Heart left ventricle (tissue), 16 donors: Measurements from ENCODE around the gene PTPRD. TPM values are rescaled to one million over a fixed set of nuclear protein-coding genes. Genes with fewer than 3 reads are reported as not detected.

ENCODE experiments used
- ATAC-seq, 4 donors: fragments of 200-7000 bp; cut with Tn5 transposase; one replicate each; pipeline ENCODE4 v1.9.1; 2020 to 2022; ENCODE audit warnings: moderate library complexity in 4 of 4, mild to moderate bottlenecking in 3 of 4, moderate number of reproducible peaks in 1 of 4
- DNase-seq, 5 donors: peaks; one replicate each; pipeline ENCODE4 v3.0.0-alpha.2; 2020
- H3K27ac ChIP-seq, 12 donors: fragments of 200-600 bp; sonication (generic) in 4 of 12; one replicate each; pipeline versions ENCODE4 v1.5.0 to v1.8.0; 2016 to 2022; ENCODE audit warnings: mild to moderate bottlenecking in 2 of 12
- H3K27me3 ChIP-seq, 9 donors: fragments of 200-600 bp; sonication (generic) in 2 of 9; one replicate each; pipeline versions ENCODE4 v1.5.1 to v1.8.0; 2016 to 2022; ENCODE audit warnings: mild to moderate bottlenecking in 3 of 9
- H3K36me3 ChIP-seq, 9 donors: fragments of 200-600 bp; sonication (generic) in 2 of 9; one replicate each; pipeline versions ENCODE4 v1.5.0 to v1.8.0; 2018 to 2022; ENCODE audit warnings: mild to moderate bottlenecking in 2 of 9
- H3K4me1 ChIP-seq, 12 donors: fragments of 200-600 bp; sonication (generic) in 4 of 12; one replicate each; pipeline versions ENCODE4 v1.5.0 to v1.8.0; 2016 to 2022; ENCODE audit warnings: mild to moderate bottlenecking in 3 of 12
- H3K4me3 ChIP-seq, 12 donors: fragments of 200-600 bp; sonication (generic) in 4 of 12; one replicate each; pipeline versions ENCODE4 v1.5.0 to v1.8.0; 2017 to 2022; ENCODE audit warnings: mild to moderate bottlenecking in 9 of 12, moderate library complexity in 4 of 12
- H3K9me3 ChIP-seq, 12 donors: fragments of 200-600 bp; sonication (generic) in 4 of 12; one replicate each; pipeline versions ENCODE4 v1.5.0 to v1.8.0; 2016 to 2022; ENCODE audit warnings: mild to moderate bottlenecking in 1 of 12
- POLR2A ChIP-seq, 2 donors: fragments of 450-650 bp; IDR thresholded peaks; one replicate each; pipeline ENCODE4 v1.6.1; 2017; ENCODE audit warnings: antibody characterized with exemption in 2 of 2, mild to moderate bottlenecking in 2 of 2, moderate library complexity in 2 of 2
- WGBS, 4 donors: extraction: QIAGEN DNeasy Blood & Tissue Kit in 2 of 4; methylation state at CpG; one replicate each; pipeline versions ENCODE4 v1.1.5 to v1.1.7; 2013 to 2018; 5-methylcytosine and 5-hydroxymethylcytosine counted together
- intact Hi-C, 10 donors: fragments of 100-400 bp; cut with DNase I; formaldehyde crosslinking; loops; one replicate each; pipeline versions ENCODE4 v1.11.1 to v1.14.2; 2022
- polyA plus RNA-seq, 2 donors: library from polyadenylated mRNA; stranded (reverse); fragments of 200-250 nt; gene quantifications; one replicate each; pipeline ENCODE4 v1.2.3, GENCODE V29; 2013
- total RNA-seq, 9 donors: library from RNA; depleted of rRNA in 2 of 9; stranded (reverse); fragments of >200 nt in 2 of 9; fragmentation: NEBNext Ultra II Directional in 3 of 9; extraction: Animal tissue kit (Norgen Biotek cat#: 25700) in 3 of 9; gene quantifications; one replicate each; pipeline versions ENCODE4 v1.1.0 to v1.2.4, GENCODE V29; 2016 to 2023
- TF ChIP-seq, protein P1 (sequence below), 12 donors: fragments of 200-600 bp; sonication (generic) in 4 of 12; IDR thresholded peaks; one replicate each; pipeline versions ENCODE4 v1.5.0 to v1.8.0; 2018 to 2022; ENCODE audit warnings: antibody characterized with exemption in 12 of 12, mild to moderate bottlenecking in 5 of 12
- donor health status: ischemic (EF 13 %, LVEDD 7.1; RV severe dilation, severe dysfunction).
- donor health status: healthy with polysubstance abuse.
- donor health status: DM: no; HTN: yes; CAD: no.
- donor health status: DM: no; HTN: no; CAD: no.
- donor health status: ischemic (EF 25% LVEDD 6.9; RV normal size, moderate dysfunction).
- donor health status: ischemic (EF 25% LVEDD 5.7; RV mildly dilated, moderate dysfunction).
- donor health status: healthy.
- donor health status: DM: yes; HTN: yes; CAD: no.
- donor health status: ischemic (EF 35%, LVEDD 5.7; RV mildly dilated, moderate dysfunction).
- donor health status: nonischemic (EF 11% LVEDD 7.7; RV severe dilation, severe dysfunction).
- donor health status: DM: yes; HTN: yes; CAD: no.
- donor health status: PGD.
- donor health status: ischemic (EF 29% LVEDD 5.4; RV normal size, mild dysfunction).
- donor health status: nonischemic (EF 23%, LVEDD 6.1; RV moderate dilation, normal function).

PTPRD gene
- total and polyA plus RNA-seq, 11 donors: 1.4 to 25.3 (median 15.1) TPM

DNA sequence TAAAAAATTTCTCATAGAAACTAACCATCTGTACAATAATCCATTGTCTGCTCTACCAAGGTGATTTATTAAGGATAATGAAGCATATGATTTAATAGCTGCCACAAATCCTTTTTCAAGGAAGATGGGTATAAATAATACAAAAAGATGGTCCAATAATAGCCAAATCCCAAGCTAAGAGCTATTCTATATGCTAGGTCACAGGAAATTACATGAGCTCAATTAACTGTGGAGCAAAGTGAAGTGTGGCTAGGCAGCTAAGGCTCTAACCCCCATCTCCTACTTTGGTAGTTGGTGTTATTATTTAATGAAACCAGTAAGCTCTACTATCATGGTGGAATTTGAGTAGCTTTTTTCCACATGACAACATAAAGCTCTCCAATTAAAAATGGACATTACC is 1768.3 kb downstream of the PTPRD start:
- DNase-seq (no peak), ATAC-seq (no peak)
- no peaks in the 10 kb centered on the region for H3K27me3 ChIP-seq
- no peaks in the 10 kb centered on the region for H3K9me3 ChIP-seq
- intact Hi-C loops: no loop called here
- H3K27ac ChIP-seq: peak overlapping the region in 4 of 12 donors; percentile 0 to 66 (median 42)
- H3K4me1 ChIP-seq: peaks cover 0 to 8% (median 1%) of the 10 kb centered on the region in 12 donors
- TF ChIP-seq, protein P1, sequence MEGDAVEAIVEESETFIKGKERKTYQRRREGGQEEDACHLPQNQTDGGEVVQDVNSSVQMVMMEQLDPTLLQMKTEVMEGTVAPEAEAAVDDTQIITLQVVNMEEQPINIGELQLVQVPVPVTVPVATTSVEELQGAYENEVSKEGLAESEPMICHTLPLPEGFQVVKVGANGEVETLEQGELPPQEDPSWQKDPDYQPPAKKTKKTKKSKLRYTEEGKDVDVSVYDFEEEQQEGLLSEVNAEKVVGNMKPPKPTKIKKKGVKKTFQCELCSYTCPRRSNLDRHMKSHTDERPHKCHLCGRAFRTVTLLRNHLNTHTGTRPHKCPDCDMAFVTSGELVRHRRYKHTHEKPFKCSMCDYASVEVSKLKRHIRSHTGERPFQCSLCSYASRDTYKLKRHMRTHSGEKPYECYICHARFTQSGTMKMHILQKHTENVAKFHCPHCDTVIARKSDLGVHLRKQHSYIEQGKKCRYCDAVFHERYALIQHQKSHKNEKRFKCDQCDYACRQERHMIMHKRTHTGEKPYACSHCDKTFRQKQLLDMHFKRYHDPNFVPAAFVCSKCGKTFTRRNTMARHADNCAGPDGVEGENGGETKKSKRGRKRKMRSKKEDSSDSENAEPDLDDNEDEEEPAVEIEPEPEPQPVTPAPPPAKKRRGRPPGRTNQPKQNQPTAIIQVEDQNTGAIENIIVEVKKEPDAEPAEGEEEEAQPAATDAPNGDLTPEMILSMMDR (IDR thresholded peaks at IDR 0.05): no peak
- no peak for TF ChIP-seq POLR2A (IDR thresholded peaks at IDR 0.05)
- H3K4me3 ChIP-seq: no peak overlapping the region
- no peaks in the 10 kb centered on the region for H3K36me3 ChIP-seq

DNA sequence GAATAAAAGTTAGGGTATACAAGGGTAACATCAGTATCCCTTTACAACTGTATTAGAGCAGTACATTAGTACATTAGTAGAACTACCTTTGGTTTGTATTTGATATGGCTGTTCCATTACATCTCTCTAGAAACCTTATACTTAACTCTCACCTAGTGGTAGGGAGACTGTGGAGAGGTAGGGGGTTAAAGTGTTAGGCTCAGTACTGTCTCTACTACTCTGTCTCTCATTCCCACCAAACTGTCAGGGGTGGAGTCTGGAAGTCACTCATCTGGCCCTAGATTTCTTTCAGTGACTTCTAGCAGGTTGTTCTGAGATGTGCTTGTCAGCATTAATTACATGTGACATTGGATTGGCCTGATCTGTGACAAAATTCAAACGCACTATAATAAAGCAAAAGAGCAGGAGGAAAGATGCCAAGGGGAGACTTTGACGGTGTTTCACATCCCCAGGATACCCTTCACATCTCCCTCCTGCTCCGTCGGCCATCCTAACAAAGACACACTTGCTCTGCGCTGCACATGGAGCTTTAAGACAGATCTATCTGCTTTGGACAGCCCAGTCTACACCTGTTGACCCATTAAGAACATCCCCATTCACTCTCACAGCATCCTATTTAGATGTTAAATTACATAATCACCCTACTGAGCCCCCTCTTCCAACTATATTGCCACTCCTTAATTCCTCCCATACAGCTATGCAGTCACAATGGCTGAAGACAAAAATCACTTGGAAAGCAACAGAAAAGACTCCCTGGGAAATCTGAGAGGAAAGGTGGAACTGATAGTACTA is 1770.2 kb downstream of the PTPRD start:
- no peak overlapping the region for H3K4me3 ChIP-seq
- H3K36me3 ChIP-seq: no peaks in the 10 kb centered on the region
- 79 to 91% (median 83%) methylated on average over 5 of the region's 5 CpGs for WGBS, 4 donors
- DNase-seq (no peak), ATAC-seq (no peak)
- no peaks in the 10 kb centered on the region for H3K27me3 ChIP-seq
- H3K9me3 ChIP-seq: no peaks in the 10 kb centered on the region
- TF ChIP-seq, protein P1 (IDR thresholded peaks at IDR 0.05): no peak
- TF ChIP-seq POLR2A (IDR thresholded peaks at IDR 0.05): no peak
- peaks cover 0 to 8% (median 1%) of the 10 kb centered on the region in 12 donors for H3K4me1 ChIP-seq
- intact Hi-C loops: no loop called here
- H3K27ac ChIP-seq: no peak overlapping the region

DNA sequence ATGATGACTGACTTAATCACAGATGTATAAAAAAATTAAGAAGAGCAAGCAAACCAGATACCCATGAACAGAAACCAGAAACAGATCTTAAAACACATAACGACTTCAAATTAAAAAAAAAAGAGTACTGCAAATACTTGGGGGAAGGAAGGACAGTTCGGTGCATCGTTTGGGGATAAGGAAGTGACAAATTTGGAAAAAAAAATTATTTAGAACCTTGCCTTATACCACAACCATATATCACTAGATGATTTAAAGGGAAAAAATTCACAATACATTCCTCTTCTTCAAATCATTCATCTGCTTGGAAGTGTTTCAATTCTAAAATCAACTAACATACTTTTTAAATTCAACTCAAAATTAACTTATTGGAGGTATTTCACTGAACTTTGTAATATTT is 1774.7 kb downstream of the PTPRD start:
- no peak for TF ChIP-seq POLR2A (IDR thresholded peaks at IDR 0.05)
- TF ChIP-seq, protein P1 (IDR thresholded peaks at IDR 0.05): no peak
- Histone ChIP-seq H3K27ac (no peak overlapping the region), H3K36me3 (no peaks in the 10 kb centered on the region), H3K4me3 (no peak overlapping the region), H3K27me3 (no peaks in the 10 kb centered on the region), H3K9me3 (no peaks in the 10 kb centered on the region), H3K4me1 (peaks cover 0 to 3% (median 0%) of the 10 kb centered on the region in 12 donors)
- 76 to 89% (median 80%) methylated on average over 3 of the region's 3 CpGs for WGBS, 4 donors
- intact Hi-C loops: no loop called here
- ATAC-seq (no peak), DNase-seq (no peak)

DNA sequence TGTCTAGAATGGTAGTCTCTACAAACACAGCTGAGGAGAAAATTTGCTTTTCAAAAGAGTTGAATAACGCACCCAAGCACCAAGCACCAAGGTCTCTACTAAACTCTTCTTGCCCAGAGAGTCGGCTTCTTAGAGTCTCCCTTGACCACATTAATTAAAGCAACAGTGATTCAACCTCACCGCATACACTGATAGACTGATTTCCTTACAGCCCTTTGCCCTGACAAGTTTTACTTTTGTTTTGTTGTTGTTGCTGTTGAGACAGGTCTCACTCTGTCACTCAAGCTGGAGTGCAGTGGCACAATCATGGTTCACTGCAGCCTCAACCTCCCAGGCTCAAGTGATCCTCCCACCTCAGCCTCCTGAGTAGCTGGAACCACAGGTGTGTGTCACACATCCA is 1777.5 kb downstream of the PTPRD start:
- intact Hi-C loops: no loop called here
- no peak for ATAC-seq
- DNase-seq: no peak
- Histone ChIP-seq H3K27ac (no peak overlapping the region), H3K27me3 (no peaks in the 10 kb centered on the region), H3K36me3 (no peaks in the 10 kb centered on the region), H3K4me1 (peaks cover 0 to 6% (median 0%) of the 10 kb centered on the region in 12 donors), H3K9me3 (no peaks in the 10 kb centered on the region), H3K4me3 (no peak overlapping the region)
- 85 to 93% (median 90%) methylated on average over 3 of the region's 3 CpGs for WGBS, 4 donors
- TF ChIP-seq, protein P1 (IDR thresholded peaks at IDR 0.05): no peak
- TF ChIP-seq POLR2A (IDR thresholded peaks at IDR 0.05): no peak
